ENCODE results near the gene SRRD.

- TF ChIP-seq CTCF (IDR thresholded peaks at IDR 0.05): no peak
- TF ChIP-seq POLR2A (IDR thresholded peaks at IDR 0.05): no peak
These were observed 24.5 kb downstream of the SRRD start for GRCh38 chr22:26508148-26508547.

Data from Peyer's patch (tissue), 4 donors.